ENCODE data around the gene RNFT2.
"Not testable (repeated sequence)": the region's sequence is repeated elsewhere in the genome, so short reads cannot be mapped to it uniquely, and the experiment has no call there.

Gene RNFT2

GRCh38 chr12:116779597-116779996 lies 41.5 kb downstream of the RNFT2 start:
- TF ChIP-seq POLR2A (IDR thresholded peaks at IDR 0.05; ENCODE audit: low read depth, low read length), result no peak
- DNase-seq (ENCODE audit: insufficient read length, low spot score) (no peak), FAIRE-seq (no peak)

DNA sequence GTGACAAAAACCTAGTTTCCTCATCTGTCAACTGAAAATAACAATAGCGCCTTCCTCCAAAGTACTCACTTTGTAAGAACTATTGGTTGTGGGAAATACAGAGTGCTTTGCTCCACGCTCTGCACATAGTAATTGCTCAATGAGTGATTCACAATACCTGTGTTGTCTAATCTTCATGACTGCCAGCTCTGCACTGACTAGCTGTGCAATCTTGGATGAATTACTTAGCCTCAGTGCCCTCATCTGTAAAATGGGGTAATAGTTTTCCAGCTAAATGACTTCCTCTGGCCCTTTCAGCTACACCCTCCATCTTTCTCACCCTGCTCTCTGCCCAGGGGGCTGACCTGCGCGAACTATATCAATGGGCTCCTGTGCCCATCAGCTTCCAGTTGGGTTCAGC lies 42.8 kb downstream of the RNFT2 start:
- DNase-seq (ENCODE audit: insufficient read length, low spot score) (no peak), FAIRE-seq (no peak)
- TF ChIP-seq POLR2A (IDR thresholded peaks at IDR 0.05; ENCODE audit: low read depth, low read length), result no peak

DNA sequence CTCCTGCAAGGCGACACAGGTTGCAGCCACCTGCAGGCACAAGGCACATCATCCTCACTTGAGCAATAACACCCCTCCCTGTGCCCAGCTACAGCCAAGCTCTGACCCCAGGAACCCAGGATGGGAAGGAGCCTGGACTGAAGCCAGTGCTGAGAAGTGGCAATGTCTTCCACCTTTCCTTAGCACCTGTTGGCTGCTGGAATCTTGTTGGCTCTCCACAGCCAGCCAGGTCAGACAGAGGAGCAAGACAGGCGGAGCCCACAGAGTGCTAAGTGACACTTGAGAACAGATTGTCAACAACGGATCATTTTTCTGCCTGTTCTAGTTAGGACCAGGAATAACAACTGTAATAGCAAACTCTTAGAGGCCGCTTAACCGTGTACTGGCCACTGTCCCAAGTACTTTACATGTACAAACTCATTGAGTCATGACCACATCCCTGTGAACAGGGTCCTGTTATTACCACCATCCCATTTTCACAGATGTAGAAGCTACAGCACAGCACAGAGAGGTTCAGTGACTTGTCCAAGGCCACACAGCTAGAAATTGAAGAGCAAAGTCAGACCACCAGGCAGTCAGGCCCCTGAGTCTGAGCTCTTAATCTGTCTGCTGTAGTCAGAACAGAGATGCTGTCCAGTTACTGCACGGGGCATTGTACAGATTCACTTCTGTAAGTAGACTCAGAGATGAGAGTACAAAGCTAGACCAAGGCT lies 45.6 kb downstream of the RNFT2 start:
- no peak for TF ChIP-seq POLR2A (IDR thresholded peaks at IDR 0.05; ENCODE audit: low read depth, low read length)
- FAIRE-seq (no peak), DNase-seq (ENCODE audit: insufficient read length, low spot score) (no peak)

DNA sequence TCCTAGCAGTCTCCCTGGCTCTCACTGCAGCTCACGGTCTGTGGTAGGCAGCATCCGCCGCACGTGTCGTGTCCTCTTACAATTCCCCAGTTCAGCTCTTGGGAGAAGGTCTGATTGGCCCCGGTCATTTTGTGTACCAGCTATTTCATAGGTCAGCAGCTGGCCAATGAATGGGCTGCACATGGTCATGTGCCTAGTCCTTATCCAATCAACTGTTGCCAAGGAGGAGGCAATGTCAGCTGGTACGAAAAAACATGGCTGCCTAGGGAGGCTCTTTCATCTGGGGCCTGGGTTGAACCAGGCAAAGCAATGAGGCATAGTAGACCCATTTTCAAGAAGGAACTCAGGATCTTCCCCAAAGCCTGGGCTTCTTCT lies 46.1 kb downstream of the RNFT2 start:
- DNase-seq (ENCODE audit: insufficient read length, low spot score), result no peak
- FAIRE-seq, result no peak
- no peak for TF ChIP-seq POLR2A (IDR thresholded peaks at IDR 0.05; ENCODE audit: low read depth, low read length)

GRCh38 chr12:116789562-116789961 lies 51.4 kb downstream of the RNFT2 start:
- DNase-seq (ENCODE audit: insufficient read length, low spot score); FAIRE-seq: not testable (repeated sequence)

DNA sequence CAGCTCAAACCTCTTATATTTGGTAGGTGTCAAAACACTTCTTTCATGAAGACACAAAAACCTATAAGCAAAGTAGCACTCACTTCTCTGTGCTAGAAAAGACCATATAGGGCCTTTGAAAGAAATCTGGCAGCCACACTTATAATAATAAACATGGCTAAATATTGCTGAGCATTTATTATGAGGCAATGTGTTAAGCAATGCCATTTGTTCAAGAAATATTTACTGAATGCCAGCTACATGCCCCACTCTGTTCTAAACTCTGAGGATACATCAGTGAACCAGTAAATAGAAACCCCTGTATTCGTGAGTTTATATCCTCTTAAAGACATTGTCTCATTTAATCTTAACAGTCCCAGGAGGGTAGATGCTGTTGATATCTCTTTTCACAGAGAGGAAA lies 52.0 kb downstream of the RNFT2 start:
- TF ChIP-seq POLR2A (IDR thresholded peaks at IDR 0.05; ENCODE audit: low read depth, low read length), result no peak
- no peak for FAIRE-seq
- DNase-seq (ENCODE audit: insufficient read length, low spot score), result no peak

GRCh38 chr12:116792403-116792802 lies 54.3 kb downstream of the RNFT2 start:
- TF ChIP-seq POLR2A (IDR thresholded peaks at IDR 0.05; ENCODE audit: low read depth, low read length), result no peak
- DNase-seq (ENCODE audit: insufficient read length, low spot score) (no peak), FAIRE-seq (no peak)

- no peak for FAIRE-seq
- DNase-seq (ENCODE audit: insufficient read length, low spot score), result no peak
- no peak for TF ChIP-seq POLR2A (IDR thresholded peaks at IDR 0.05; ENCODE audit: low read depth, low read length)
Measured at GRCh38 chr12:116794725-116795124, 56.6 kb downstream of the RNFT2 start.

DNA sequence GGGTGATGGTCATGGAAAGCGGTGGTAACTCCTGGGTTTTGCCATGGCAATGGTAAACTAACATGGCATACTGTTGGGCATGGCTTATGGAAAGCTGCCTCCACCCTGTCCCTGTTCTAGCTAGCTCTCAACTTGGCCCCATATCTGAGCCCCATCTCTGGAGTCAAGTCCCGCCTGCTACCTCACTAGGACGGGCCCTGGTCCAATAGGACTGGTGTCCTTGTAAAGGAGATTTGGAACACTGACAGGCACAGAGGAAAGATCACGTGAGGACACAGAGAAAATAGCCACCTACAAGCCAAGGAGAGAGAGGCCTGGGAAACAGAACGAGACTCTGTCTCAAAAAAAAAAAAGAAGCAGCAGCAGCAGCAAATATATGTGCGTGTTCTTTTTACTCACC lies 59.8 kb downstream of the RNFT2 start:
- FAIRE-seq, result no peak
- no peak for TF ChIP-seq POLR2A (IDR thresholded peaks at IDR 0.05; ENCODE audit: low read depth, low read length)
- DNase-seq (ENCODE audit: insufficient read length, low spot score), result no peak

GRCh38 chr12:116798719-116799118 lies 60.6 kb downstream of the RNFT2 start:
- DNase-seq (ENCODE audit: insufficient read length, low spot score) (no peak), FAIRE-seq (no peak)
- TF ChIP-seq POLR2A (IDR thresholded peaks at IDR 0.05; ENCODE audit: low read depth, low read length), result no peak

- no peak for FAIRE-seq
- no peak for TF ChIP-seq POLR2A (IDR thresholded peaks at IDR 0.05; ENCODE audit: low read depth, low read length)
- DNase-seq (ENCODE audit: insufficient read length, low spot score), result no peak
Measured at GRCh38 chr12:116799955-116800354, 61.8 kb downstream of the RNFT2 start.

DNA sequence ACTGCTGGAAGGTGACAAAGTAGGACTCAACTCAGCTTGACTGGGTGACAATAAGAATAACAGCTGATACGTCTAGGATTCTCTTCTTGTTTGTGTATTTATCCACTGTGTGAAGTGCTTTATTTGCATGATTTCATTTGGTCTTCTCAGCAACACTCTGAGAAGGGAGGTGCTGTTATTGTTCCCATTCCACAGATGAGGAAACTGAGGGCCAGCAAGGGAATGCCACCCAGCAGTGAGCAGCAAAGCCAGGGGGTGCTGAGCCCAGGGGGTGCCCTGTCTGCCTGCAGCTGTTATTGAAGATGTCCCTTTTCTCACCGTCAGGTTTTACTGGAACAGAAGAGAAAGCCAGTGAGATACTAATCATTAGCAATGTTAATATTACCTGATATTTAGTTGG lies 62.8 kb downstream of the RNFT2 start:
- DNase-seq (ENCODE audit: insufficient read length, low spot score) (no peak), FAIRE-seq (no peak)
- no peak for TF ChIP-seq POLR2A (IDR thresholded peaks at IDR 0.05; ENCODE audit: low read depth, low read length)

GRCh38 chr12:116802018-116802417 lies 63.9 kb downstream of the RNFT2 start:
- DNase-seq (ENCODE audit: insufficient read length, low spot score) (no peak), FAIRE-seq (no peak)
- no peak for TF ChIP-seq POLR2A (IDR thresholded peaks at IDR 0.05; ENCODE audit: low read depth, low read length)

DNA sequence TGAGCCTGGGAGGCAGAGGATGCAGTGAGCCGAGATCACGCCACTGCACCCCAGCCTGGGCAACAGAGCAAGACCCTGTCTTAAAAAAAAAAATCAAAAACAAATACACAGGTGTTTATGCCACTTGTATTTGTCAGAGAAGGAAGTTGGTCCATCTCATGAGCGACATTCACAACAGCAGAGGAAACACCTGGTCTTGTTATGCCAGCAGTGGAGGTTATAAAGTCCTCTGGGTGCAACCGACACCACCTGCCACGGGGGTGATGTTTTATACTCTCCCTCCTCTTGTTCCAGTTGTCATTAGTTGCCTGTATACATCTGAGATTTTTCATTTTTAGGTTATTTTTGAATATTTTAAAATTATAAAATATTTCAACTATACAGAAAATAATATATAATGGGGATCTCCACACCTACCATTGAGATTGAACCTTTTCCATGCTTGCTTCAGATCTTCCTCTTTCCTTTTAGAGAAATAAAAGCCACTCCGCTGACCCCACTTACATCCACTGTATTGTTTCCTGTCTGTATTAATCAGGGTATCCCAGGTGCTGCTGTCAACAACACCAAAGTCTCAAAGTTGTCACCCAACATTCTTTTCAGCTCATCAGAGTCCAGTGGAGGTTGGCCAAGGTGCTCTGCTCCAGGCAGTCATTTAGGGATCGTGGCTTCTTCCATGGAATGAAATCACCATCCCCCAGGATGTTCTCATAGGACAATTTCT lies 65.1 kb downstream of the RNFT2 start:
- DNase-seq (ENCODE audit: insufficient read length, low spot score), result no peak
- FAIRE-seq, result no peak
- no peak for TF ChIP-seq POLR2A (IDR thresholded peaks at IDR 0.05; ENCODE audit: low read depth, low read length)

DNA sequence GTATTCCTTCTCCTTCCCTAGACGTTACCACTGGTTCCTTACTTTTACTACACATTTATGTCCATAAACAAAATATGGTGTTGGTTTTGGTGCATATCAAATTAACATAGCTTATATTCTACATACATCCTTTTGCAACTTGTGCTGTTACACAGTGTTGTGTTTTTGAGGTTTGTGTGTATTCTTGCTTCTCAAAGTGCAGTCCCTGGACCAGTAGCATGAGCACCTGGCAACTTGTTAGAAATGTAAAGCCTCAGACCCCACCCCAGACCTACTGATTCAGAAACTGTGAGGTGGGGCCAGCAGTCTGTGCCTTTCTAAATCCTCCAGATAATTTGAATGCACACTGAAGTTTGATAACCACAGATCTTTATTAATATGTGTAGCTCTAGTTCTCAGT lies 65.9 kb downstream of the RNFT2 start:
- FAIRE-seq, result no peak
- no peak for DNase-seq (ENCODE audit: insufficient read length, low spot score)

More for the DNA sequence above, 65.9 kb downstream of the RNFT2 start:
- TF ChIP-seq POLR2A (IDR thresholded peaks at IDR 0.05; ENCODE audit: low read depth, low read length), result no peak

Data from H54 (cell line).